Activated T-cell treated with anti-CD3 and anti-CD28 coated beads for 48 hours (primary cell): ENCODE measurements around the gene TBC1D10B.
"Not testable (repeated sequence)": the region's sequence is repeated elsewhere in the genome, so short reads cannot be mapped to it uniquely, and the experiment has no call there.

ENCODE experiments used
- DNase-seq: peaks from one replicate; pipeline ENCODE4 v3.0.0-alpha.2; 2020; ENCODE audit warnings: low read depth

The TBC1D10B gene

DNA sequence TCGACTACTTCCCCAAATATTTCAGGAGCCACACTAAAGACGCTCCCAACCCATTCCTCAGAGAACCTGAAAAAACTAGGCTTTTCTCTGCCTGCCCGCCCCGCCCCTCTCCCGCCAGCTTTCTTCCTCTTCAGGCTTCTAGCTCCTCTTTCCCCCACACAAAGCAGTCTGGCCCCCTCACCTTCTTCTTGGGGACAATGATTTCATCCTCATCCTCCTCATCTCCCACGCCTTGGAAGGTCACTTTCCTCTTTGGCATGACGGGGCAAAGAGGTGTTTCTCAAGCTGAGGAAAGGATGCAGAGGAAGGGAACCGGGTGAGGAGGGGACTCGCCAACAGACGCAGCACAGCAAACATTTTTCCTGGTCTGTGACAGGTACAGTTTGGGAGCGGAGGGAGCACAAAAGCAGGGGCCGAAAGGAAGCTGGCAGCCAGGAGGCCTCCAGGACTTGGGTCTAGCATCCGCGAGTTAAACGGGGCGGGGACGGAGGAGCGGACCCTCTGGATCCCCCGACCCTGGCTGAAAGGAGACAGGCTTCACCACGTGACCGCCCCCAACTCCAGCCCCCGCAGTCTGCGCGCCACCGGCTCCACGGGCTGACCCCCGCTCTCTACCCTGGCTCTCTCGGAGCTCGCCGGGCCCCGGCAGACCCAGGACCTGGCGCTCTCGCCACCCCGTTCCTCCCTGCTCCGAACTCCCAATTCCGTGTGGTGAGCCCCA, 15.7 kb downstream of the TBC1D10B start:
- DNase-seq: no peak

DNA sequence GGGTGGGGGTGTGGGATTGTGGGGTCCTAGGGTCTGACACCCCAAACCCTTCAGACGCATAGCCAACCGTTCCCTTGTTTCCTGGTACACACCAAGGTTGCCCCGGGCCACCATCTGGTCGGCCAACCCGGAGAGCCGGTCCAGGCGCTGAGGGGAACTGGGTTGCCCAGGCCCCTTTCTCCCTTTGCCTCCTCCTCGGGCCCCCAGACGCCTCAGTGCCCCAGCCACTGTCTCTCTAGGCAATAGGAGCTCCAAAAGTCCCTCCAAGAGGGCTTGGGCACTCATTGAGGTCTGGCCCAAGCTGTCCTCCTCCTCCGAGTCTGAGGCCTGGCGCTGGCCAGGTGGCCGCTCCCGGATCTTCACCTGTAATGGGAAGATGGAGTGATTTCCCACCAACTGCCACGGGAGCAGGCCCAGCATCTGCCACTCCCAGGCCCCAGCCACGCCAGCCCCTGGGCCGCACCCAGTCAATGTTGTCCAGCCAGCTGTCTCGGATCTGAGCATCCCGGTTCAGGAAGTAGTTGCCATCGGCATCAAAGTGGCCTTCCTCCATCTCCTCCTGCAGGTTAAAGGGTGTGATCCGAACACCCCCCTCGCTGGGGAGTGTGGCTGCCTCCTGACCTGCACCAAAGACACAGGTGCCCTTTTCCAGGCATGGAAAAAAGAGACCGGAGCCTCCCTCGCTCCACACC, 16.7 kb downstream of the TBC1D10B start:
- no peak for DNase-seq

DNA sequence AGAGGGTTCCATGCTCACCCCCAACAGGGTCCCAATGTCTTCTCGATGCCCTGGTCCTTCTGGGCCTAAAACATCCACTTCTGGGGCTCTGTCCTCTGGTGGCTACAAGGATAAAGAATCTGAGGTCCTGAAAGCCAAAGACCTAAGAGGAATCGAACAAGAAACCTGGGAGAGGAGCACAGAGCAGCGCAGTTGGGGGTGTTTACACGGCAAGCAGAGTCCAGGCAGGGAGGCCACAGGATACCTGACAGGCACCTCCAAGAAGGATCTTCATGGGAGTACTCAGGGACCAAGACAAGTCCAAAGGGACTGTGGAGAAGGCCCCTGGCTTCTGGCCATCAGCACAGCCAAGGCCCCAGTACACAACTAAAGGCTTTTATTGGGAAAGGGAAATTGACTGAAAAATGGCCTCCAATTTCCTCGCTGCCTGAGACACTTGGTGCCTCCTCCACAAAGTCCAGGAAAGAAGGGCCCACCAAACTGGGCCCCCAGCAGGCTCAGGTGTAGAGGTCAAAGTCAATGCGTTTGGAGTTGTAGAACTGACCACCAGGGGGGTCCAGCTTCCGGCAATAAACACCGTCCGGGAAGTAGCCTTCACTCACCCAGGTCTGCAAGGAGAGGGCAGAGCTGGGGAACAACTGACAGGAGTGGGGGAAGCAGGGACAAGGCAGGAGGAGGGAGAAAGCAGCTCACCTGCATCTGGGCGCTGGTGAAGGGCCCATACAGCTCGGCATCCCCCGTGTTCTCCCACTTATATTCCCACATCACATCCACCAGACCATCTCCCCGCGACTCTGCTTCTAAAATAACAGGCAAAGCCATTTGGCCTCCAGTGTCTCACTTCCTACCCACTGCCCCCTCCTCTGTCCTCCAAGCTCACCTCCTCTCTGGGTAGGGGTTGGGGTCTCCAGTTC, 17.5 kb downstream of the TBC1D10B start:
- no peak for DNase-seq

DNA sequence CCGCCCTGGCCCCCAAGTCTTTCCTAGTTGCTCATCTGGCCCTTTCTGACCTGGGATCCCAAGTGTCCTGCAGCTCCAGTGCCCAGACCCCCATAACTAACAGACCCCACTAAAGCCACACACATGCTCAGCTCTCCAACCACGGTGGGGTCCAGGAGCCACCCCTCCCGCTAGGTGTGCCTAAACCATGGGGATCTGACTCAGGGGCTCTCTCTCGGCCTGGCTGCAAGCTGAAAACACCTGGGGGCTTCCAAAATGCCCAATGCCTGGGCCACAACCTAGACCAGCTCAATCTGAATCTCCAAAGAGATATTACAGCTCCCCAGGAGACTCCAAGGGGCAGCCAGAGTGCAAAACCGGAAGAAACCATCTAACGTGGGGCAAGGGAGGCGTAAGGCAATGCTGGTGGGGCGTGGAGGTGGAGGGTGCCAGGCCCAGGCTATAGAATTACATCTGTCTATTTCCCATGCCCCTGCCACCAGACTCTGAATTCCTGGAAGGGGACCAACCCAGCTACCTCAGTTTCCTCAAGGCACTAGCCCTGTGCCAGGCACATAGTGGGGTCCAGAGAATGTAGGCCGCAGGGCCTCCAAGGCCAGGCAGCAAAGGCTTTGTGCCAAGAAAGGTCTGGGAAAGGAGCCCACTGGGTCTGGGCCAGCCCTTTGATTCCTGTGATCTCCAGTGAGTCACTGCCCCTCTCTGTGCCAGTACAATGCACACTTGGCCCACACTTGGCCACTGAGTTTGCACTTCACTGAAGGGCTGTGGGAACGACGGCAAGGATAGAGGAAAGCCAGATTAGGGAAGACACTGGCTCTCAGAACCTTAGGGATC, 18.5 kb downstream of the TBC1D10B start:
- no peak for DNase-seq

DNA sequence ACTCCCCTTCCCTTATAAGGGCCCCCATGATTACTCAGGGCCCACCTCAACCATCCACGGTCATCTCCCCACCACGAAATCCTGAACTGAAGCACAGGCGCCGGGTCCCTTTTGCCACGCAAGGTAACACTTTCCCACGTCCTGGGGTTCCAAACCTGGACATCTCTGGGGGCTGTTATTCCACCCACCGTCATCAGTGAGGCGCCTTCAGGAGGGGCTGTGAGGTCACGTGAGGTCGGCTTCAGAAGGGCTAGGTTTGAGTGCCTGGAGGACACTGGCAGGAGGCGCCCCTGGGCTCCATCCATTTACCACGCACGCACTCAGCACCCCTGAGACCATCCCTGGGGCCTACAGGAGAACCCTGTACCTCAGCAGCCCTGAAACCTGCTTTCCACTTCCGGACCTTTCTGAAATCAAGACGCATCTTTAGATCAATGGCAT, 19.3 kb downstream of the TBC1D10B start:
- DNase-seq: no peak

DNA sequence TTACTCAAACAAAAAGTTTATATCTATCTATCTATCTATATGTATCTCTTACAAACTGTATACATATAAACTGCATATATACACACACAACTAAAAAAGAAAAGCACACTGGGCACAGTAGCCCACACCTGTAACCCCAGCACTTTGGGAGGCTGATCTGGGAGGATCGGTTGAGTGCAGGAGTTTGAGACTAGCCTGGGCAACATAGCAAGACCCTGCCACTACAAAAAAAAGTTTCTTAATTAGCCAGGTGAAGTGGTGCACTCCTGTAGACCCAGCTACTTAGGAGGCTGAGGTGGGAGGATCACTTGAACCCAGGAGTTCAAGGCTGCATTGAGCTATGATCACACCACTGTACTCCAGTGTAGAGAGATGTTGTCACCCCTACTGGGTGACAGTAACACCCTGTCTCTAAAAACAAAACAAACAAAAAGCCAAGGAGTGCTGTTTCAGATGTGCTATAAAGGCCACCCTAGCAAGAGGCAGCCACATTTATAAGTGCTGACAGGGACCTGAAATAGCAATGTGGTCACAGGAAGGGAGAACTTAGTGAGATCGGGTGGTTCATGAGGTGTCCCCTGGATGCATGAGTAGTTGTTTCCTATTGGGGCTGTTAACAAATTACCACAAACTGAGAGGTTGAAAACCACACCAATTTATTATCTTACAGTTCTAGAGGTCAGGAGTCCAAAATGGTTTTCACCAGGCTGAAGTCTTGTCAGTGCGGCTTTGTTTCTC, 20.0 kb downstream of the TBC1D10B start:
- DNase-seq: no peak

DNA sequence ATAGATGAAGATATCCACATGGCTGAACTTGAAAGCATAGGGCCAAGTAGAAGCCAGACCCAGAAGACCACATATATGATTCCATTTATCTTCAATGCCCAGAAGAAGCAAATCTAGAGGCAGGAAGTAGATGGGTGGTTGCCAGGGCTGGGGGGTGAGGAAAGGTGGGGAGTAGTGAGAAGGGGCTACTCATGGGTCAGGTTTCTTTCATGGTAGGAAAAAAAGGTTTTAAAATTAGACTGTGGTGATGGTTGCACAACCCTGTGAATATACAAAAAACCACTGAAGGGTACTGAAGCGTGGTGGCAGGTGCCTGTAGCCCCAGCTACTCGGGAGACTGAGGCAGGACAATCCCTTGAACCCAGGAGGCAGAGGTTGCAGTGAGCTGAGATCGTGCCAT, 20.6 kb downstream of the TBC1D10B start:
- no peak for DNase-seq

DNA sequence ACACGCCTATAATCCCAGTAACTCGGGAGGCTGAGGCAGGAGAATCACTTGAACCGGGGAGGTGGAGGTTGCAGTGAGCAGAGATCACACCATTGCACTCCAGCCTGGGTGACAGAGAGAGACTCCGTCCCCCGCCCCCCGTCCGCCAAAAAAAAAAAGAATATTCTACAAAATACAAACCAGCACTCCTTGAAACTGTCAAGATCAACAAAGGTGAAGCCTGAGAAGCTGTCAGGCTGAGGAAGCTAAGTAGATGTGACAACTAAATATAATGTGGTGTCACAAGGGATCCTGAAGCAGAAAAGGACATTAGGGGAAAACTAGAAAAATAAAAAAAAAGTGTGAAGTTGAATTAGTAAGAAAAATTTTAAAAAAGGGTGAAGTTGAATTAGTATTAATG, 21.4 kb downstream of the TBC1D10B start:
- DNase-seq: no peak

DNA sequence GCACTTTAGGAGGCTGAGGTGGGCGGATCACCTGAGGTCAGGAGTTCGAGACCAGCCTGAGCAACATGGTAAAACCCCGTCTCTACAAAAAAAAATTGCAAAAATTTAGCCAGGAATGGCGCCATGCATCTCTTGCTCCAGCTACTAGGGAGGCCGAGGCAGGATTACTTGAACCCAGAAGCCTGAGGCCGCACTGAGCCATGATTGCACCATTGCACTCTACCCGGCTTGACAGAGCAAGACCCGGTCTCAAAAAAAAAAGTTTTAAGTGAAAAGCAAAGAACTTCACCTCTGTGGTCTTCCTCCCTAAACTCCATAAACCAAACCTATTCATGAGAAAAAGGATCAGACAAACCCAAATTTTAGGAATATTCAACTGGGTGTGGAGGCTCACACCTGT, 22.2 kb downstream of the TBC1D10B start:
- DNase-seq: no peak

DNA sequence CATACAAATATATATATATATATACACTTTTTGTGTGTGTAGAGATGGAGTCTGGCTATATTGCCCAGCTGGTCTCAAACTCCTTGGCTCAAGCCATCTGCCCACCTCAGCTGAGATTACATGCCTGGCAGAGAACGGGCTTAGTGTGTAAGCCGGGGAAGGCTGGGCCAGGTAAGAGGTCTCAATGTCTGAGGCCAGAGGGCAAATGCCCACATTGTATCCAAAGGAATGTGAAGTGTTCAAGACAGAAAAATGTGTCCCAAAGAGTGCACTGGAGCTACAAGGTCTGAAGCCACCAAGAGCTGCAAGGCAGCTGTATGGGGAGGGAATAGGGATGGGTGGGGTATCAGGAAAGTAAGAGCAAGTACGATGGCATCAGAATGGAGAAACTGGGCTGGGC, 24.0 kb downstream of the TBC1D10B start:
- no peak for DNase-seq

DNA sequence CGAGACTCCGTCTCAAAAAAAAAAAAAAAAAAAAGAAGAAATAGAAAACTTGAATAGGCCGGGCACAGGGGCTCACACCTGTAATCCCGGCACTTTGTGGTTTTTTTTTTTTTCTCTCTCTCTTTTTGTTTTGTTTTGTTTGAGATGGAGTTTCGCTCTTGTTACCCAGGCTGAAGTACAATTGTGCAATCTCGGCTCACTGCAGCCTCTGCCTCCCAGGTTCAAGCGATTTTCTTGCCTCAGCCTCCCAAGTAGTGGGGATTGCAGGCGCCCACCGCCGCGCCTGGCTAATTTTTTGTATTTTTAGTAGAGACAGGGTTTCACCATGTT, 26.8 kb downstream of the TBC1D10B start:
- DNase-seq: not testable (repeated sequence)

DNA sequence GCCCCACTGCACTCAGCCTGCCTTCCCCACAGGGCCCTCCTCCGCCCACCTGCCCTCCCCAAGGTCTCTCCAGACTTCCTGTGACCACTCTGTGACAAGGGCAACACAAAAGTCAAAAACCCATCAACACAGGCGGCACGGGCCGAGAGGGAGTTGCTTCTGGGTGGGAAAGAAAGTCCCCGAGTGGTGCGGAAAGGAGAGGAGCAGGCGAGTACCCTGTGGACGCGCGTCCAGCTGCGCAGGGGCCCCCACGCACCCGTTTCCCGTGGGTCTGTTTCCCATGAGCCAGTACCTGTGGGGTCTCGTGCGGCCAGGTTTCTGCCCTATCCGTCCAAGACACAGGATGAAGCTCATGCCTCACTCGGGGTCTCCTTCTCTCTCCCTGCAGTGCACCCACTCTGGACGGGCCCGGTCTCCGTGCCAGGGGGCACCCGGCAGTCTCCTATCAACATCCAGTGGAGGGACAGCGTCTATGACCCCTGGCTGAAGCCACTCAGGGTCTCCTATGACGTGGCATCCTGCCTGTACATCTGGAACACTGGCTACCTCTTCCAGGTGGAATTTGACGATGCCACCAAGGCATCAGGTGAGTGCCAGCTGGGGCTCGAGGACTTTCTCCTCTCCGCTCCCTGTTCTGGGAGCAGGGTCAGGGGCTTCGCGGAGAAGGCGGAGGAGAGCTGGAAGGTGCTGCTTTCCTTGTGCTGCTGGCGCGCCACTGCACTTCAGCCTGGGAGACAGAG, 27.4 kb downstream of the TBC1D10B start:
- no peak for DNase-seq

DNA sequence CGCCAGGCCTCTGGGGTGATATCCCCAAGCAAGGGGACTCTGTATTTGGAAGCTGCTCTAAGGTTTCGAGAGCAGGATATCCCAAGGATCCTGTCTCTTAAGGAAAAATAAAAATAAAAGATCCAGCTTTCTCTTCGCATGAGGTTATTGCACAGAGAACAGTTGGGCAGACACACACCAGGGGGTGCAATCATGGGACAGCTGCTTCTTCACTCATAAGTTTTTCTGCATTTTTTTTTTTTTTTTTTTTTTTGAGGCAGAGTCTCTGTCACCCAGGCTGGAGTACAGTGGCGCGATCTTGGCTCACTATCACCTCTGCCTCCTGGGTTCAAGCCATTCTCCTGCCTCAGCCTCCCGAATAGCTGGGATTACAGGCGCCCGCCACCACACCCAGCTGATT, 28.3 kb downstream of the TBC1D10B start:
- DNase-seq: not testable (repeated sequence)

DNA sequence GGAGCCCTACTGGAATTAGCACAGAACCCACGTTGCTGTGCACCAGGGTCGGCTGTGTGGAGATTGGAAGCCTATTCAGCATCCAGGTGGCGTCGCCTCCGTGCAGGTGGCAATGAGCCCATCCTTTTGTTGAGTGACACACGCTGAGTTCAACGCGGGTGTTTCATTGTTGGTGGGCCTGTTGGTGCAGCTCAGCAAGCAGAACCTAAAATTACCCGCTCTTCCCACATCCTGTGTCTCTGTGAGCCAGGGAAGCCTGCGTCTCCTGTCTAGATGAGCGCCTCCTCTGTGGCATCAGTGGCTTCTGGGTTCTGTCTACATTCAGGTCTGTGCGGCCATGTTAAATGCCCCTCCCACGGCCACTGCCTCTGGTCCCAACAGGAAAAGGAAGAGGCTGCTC, 29.7 kb downstream of the TBC1D10B start:
- no peak for DNase-seq

DNA sequence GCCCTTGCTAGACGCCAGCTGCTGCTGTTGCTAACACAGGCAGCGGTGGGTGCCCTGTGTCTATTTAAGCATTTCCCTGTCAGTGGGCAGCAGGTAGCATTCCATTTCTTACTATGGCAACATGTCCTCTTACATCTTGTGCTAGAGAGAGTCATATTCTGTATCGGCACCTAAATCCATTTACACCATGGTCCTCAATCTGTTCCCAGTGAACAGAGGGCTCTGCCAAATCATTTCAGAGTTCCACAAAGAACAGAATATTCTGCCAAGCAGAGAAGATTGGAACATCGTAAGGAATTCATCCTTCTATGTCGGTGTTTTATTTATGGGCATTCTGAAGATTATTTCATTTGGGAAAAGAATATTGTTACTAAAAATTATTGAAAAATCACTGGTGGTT, 31.6 kb downstream of the TBC1D10B start:
- not testable (repeated sequence) for DNase-seq

DNA sequence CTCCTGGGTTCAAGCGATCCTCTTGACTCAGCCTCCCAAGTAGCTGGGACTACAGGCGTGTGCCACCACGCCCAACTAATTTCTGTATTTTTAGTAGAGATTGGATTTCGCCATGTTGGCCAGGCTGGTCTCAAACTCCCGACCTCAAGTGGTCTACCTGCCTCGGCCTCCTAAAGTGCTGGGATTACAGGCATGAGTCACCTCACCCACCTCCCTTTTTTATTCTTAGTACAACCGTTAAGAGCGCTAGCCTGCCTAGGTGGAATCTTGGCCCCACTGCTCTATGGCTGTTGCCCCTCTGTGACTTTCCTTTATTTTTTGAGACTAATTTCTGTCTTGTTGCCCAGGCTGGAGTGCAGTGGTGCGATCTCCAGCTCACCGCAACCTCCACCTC, 32.3 kb downstream of the TBC1D10B start:
- DNase-seq: not testable (repeated sequence)

DNA sequence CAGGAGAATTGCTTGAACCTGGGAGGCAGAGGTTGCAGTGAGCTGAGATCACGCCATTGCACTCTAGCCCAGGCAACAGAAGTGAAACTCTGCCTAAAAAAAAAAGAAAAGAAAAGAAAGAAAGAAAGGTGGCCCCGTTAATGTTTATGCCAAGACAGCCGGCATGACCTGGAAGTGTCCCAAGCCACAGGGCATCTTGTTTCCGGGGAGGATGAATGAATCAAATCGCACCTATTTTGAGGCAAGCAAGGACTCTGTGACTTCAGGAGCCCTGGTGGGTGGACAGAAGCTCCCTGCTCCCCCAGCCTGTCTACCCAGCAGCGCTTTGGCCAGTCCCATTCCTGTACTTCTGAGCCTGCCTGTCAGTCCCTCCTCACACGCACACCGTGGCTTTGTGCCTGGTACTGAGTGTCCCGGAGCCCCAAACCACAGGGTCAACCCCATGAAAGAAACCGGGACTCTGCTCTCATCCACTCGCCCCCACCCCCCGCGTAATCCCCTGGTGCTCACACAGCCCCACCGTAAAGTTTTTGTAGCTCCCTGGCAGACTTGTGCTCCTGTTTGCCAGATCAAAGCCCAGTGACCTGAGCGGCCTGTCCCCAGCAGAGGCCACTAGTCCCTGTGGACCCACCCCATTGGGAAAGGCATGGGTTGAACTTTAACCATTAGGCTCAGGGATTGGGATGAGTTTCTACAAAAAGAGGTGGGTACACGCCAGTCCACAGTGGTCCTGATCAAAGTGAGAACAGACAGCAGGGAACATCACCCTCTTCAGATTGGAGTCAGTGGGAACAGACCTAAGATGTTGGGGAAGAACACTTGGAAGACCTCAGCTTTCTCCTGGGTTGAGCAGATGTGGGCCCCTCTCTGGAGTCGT, 34.5 kb downstream of the TBC1D10B start:
- no peak for DNase-seq

DNA sequence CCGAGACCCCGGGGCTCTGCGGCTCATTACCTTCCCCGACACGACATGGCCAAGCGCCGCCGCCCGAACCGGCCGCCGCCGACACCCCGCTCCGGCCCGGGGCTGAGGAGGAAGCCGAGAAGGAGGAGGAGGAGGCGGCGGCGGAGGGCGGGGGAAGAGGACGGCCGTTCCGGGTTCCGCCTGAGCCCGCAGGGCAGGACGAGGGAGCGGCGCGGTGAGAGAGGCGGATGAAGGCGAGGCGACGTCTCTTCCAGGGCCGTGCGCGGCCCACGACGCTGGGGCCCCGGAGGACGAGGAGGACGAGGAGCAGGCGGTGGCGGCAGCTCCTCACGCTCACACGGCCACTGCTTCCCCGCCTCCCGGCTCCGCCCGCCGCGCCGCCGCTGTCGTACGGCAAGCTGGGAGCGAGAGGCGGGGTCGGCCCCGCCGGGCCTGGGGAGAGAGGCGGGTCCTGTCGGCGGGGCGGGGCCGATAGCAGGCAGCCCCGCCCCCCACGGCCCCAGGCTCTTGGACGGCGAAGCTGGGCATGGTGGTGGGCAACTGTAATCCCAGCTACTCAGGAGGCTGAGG, 35.2 kb downstream of the TBC1D10B start:
- DNase-seq: peak; percentile 86

DNA sequence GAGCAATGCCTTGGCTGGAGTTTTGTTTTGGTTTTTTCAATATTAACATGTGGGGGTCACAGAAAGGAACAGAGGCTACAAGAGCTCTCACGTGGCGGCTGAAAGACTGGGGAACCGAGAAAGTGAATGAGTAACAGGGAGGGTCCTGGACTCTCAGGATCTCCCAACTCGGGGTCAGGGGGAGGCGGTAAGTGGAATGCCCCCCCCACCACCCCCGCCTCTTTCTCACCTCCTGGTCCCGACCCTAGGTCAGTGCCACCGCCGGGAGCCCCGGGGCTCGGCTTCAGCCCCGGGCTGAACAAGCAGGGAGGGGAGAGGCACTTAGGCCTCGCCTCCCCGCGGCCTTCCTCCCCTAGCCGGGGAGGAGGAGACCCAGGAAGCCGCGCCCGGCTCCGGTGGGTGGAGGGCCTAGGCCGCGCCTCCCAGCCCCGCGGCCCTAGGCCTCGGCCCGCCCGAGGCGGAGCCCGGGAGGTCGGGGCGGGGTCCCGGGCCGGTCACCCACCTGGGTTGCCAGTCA, 35.8 kb downstream of the TBC1D10B start:
- DNase-seq: peak; percentile 88
